KOPT-K1 (cell line): ENCODE results near the gene DAG1.

Experiments used
- H3K27ac ChIP-seq: fragments of 200-600 bp; sonication (generic); 2 replicates; pipeline ENCODE4 v1.5.1; 2016; ENCODE audit warnings: antibody characterized with exemption, mild to moderate bottlenecking, low read depth, low read length; ENCODE audit not compliant: poor library complexity, severe bottlenecking
- H3K36me3 ChIP-seq: fragments of 200-600 bp; sonication (generic); 2 replicates; pipeline ENCODE4 v1.5.1; 2017; ENCODE audit warnings: antibody characterized with exemption, mild to moderate bottlenecking, low read length, moderate library complexity; ENCODE audit not compliant: insufficient read depth
- H3K9me3 ChIP-seq: fragments of 200-600 bp; sonication (generic); 2 replicates; pipeline ENCODE4 v1.5.1; 2017; ENCODE audit warnings: antibody characterized with exemption, low read length, mild to moderate bottlenecking; ENCODE audit not compliant: insufficient read depth, poor library complexity, severe bottlenecking

The DAG1 gene

GRCh38 chr3:49469936-49470713 lies at the start of gene DAG1:
Gene DAG1, plus strand, starts transcription at chr3:49470267. Its CDS starts 40,268 bp downstream, at chr3:49510535.
- H3K27ac ChIP-seq, result peak within 1 kb of the TSS; percentile 74
- H3K36me3 ChIP-seq, result no peaks in the 10 kb centered on the region; the same call in 1 of the 2 replicates
- no peaks in the 10 kb centered on the region for H3K9me3 ChIP-seq

- no peak overlapping the region for H3K27ac ChIP-seq
- H3K9me3 ChIP-seq, result no peaks in the 10 kb centered on the region
- peaks cover 32% of the 10 kb centered on the region; the same call in 1 of the 2 replicates for H3K36me3 ChIP-seq
Observed at GRCh38 chr3:49421890-49422378, 48.1 kb upstream of the DAG1 start.

DNA sequence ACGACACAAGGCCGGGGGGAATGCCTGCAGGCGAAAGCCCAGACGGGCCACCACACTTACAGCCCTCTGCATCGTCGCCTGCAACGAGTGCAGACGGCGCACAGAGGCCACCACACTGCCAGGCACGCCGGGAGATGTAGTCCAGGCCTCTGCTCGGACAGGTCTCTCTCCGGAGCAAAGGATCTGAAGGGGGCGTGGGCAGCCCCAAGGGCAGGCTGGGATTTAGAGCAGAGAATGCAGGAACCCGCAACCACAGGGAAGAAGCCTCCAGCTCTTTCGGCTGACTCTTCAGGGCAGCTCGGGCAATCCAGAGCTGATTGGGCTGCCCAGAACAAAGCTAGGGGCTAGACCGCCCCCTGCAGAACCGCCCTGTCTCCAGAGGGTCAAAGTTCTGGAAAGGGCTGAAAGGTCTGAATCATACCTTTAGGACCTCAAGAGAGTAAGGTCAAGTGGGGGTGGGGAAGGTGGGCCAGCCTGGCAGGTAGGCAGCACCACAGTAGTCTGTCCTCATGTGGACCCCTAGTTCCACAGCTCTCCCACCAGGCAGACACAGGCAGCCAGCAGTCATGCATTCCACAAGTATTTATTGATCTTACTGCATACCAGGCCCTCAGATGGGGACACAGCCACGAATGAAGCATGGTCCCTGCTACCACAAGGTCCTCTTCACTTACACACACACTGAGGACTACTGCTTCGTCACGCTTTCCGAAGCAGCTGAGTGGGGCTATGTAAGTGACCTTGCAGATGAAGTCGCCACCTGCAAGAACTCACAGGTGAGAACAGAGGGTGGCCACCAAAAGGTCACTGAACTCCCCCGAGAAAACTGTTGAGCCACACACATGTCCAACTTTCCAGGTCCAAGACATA lies 47.5 kb upstream of the DAG1 start, which contains the start of gene AMT:
Gene AMT, minus strand, starts transcription at position 95 of the 870 bp plus-strand sequence. Its CDS starts 23 bp downstream, at position 72.
- Histone ChIP-seq H3K36me3 (peaks cover 32% of the 10 kb centered on the region; the same call in 1 of the 2 replicates), H3K27ac (no peak within 1 kb of the TSS), H3K9me3 (no peaks in the 10 kb centered on the region)

GRCh38 chr3:49424816-49425215 lies 45.3 kb upstream of the DAG1 start:
- Histone ChIP-seq H3K36me3 (peaks cover 32% of the 10 kb centered on the region; the same call in 1 of the 2 replicates), H3K27ac (no peak overlapping the region), H3K9me3 (no peaks in the 10 kb centered on the region)

GRCh38 chr3:49427586-49427985 lies 42.5 kb upstream of the DAG1 start:
- Histone ChIP-seq H3K9me3 (no peaks in the 10 kb centered on the region), H3K27ac (no peak overlapping the region), H3K36me3 (peaks cover 29% of the 10 kb centered on the region; the same call in 1 of the 2 replicates)

DNA sequence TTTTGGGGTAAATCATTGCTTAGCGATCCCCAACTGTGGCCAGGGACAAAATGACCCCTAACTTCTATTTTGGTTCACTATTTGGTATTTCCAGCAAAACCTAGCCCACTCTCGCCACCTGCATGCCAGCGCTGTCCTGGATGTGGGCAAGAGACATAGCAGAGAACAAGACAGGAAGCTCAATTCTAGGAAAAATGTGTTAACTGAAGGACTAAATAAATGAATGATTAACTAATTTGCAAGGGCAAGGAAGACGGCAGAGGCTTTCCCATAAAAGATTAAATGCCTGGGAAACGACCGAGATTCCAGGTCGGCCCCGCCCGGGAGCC lies 41.4 kb upstream of the DAG1 start:
- H3K27ac ChIP-seq, result peak overlapping the region; percentile 71
- no peaks in the 10 kb centered on the region for H3K9me3 ChIP-seq
- peaks cover 24% of the 10 kb centered on the region; the same call in 1 of the 2 replicates for H3K36me3 ChIP-seq

GRCh38 chr3:49434731-49435130 lies 35.3 kb upstream of the DAG1 start:
- H3K36me3 ChIP-seq, result no peaks in the 10 kb centered on the region
- no peak overlapping the region for H3K27ac ChIP-seq
- H3K9me3 ChIP-seq, result no peaks in the 10 kb centered on the region

- H3K27ac ChIP-seq, result no peak overlapping the region
- no peaks in the 10 kb centered on the region for H3K9me3 ChIP-seq
- no peaks in the 10 kb centered on the region for H3K36me3 ChIP-seq
Observed at GRCh38 chr3:49445391-49445790, 24.7 kb upstream of the DAG1 start.

- Histone ChIP-seq H3K27ac (no peak overlapping the region), H3K9me3 (no peaks in the 10 kb centered on the region), H3K36me3 (no peaks in the 10 kb centered on the region)
Observed at GRCh38 chr3:49453621-49454020, 16.4 kb upstream of the DAG1 start.

DNA sequence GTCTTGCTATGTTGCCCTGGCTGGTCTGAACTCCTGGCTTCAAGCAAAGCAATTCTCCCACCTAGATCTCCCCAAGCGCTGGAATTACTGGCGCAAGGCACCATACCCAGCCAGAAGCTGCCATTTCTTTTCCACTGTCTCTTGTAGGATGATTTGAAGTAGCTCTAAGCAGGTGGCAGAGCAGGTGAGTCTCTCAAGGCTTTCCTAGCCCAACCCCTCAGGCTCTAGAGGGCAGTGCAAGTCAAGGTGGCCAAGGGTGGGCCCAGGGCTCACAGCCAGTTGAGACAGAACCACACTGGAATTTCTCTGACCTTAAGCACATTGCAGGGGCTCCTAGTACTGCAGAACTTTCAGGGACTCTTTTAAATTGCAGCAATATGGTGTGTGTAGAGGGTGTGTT lies 15.6 kb upstream of the DAG1 start:
- Histone ChIP-seq H3K27ac (no peak overlapping the region), H3K9me3 (no peaks in the 10 kb centered on the region), H3K36me3 (no peaks in the 10 kb centered on the region)

- Histone ChIP-seq H3K27ac (no peak overlapping the region), H3K9me3 (no peaks in the 10 kb centered on the region), H3K36me3 (no peaks in the 10 kb centered on the region)
Observed at GRCh38 chr3:49454898-49455681, 15.0 kb upstream of the DAG1 start.

DNA sequence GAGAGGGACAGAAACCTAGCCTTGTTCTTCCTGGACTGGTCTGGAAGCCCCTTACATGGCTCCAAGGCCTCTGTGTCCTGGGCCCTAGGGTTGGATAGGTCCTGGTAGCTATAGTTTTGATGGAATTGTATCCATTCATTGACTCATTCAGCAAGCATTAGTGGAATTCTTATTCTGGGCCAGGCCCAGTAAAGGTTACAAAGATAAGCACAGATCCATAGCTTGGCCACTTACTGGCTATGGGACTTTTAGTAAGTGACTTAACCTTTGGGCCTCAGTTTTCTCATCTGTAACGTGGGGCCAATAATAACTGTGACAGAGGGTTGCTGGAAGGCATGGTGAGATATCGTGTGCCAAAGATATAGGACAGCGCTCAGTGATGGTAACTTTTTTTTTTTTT lies 13.6 kb upstream of the DAG1 start:
- no peak overlapping the region for H3K27ac ChIP-seq
- no peaks in the 10 kb centered on the region for H3K9me3 ChIP-seq
- H3K36me3 ChIP-seq, result no peaks in the 10 kb centered on the region

DNA sequence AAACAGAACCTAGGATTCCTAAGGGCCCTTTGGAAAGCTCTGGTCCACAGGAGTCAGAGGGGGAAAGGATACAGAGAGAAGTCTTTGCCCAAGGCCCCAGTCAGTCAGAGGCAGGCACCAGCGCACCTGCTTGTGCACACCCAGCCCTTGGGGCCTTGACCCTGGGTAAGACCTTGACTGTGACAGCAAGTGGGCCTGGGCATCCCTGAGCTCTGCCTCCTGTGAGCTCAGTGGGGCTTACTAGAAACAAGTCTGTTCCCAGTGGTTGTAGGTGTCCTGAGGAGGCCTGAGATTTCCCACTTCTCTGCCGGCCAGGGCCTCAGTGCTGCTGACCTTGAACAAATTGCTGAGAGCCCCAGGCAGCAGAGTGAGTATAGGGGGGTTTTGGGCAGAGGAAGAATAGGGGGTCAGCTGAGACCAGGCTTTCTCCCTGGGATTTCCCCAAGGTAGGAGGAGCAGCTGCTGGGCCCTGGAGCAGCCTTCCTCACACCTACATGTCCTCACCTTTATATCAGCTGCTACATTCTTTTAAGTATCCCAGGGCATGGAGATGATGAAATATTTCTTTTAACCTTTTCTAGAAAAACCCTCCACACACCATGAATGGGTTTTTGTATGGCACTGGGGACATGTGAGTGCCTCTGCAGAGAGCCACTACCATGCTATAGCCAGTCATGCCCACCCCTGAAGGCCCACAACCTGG lies 9.7 kb upstream of the DAG1 start:
- no peak overlapping the region for H3K27ac ChIP-seq
- H3K36me3 ChIP-seq, result no peaks in the 10 kb centered on the region
- H3K9me3 ChIP-seq, result no peaks in the 10 kb centered on the region

DNA sequence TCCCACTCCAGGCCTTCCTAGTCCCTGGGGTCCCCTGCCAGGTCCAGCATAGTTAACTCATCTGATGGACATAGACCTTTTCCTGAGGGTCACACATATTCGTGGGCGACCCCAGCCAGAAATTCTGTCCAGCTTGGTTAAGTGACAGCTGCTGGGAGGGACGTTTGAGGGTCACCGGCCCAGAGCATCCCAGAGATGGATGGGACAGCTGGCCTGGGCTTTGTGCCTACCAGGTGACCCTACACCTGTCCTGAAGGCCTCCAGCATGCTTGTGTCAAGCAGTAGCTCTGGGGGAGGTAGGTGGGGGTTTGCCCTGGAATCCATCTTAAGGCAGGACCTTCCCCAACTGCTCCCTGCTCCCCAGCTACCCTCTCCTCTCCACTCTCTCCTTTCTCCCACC lies 9.1 kb upstream of the DAG1 start:
- no peak overlapping the region for H3K27ac ChIP-seq
- no peaks in the 10 kb centered on the region for H3K36me3 ChIP-seq

More for the DNA sequence above, 9.1 kb upstream of the DAG1 start:
- no peaks in the 10 kb centered on the region for H3K9me3 ChIP-seq
